MM.1S (cell line): Measurements from ENCODE around the gene CTAG1B.

ENCODE experiments used
- CTCF ChIP-seq: fragments of 300-600 bp; sonication (generic); IDR thresholded peaks from 2 replicates; pipeline ENCODE4 v1.5.1; 2016; ENCODE audit warnings: antibody characterized with exemption, low read length, mixed read lengths
- EZH2 ChIP-seq: fragments of 300-600 bp; sonication (generic); optimal IDR thresholded peaks from 2 replicates; pipeline ENCODE3; 2017; ENCODE audit warnings: low read depth, mild to moderate bottlenecking, antibody characterized with exemption, low read length, mixed read lengths

GRCh38 chrX:154602766-154603437 lies 16.2 kb downstream of the CTAG1B start:
- no peak for TF ChIP-seq EZH2
- no peak for TF ChIP-seq CTCF
